HEK293T (cell line): ENCODE measurements around the gene PRKCA.

ENCODE experiments used
- BHLHE40 ChIP-seq: fragments of 450-650 bp; IDR thresholded peaks from 2 replicates; pipeline ENCODE4 v1.6.1; 2016; ENCODE audit warnings: mild to moderate bottlenecking, moderate library complexity, borderline replicate concordance
- CTBP1 ChIP-seq: fragments of 450-650 bp; IDR thresholded peaks from 2 replicates; pipeline ENCODE4 v1.6.1; 2016; ENCODE audit warnings: borderline replicate concordance
- ELF4 ChIP-seq: fragments of 450-650 bp; IDR thresholded peaks from 2 replicates; pipeline ENCODE4 v1.6.1; 2017; ENCODE audit warnings: antibody characterized with exemption
- FOXA1 ChIP-seq: fragments of 450-650 bp; IDR thresholded peaks from 2 replicates; pipeline ENCODE4 v1.6.1; 2016; ENCODE audit warnings: mild to moderate bottlenecking
- FOXM1 ChIP-seq: fragments of 450-650 bp; IDR thresholded peaks from 2 replicates; pipeline ENCODE4 v1.6.1; 2017; ENCODE audit warnings: mild to moderate bottlenecking, borderline replicate concordance
- L3MBTL2 ChIP-seq: fragments of 450-650 bp; conservative IDR thresholded peaks from 2 replicates; pipeline ENCODE4 v1.6.1; 2016; ENCODE audit warnings: mild to moderate bottlenecking
- NFRKB ChIP-seq: fragments of 450-650 bp; IDR thresholded peaks from 2 replicates; pipeline ENCODE4 v1.6.1; 2016; ENCODE audit warnings: mild to moderate bottlenecking, moderate library complexity
- PKNOX1 ChIP-seq: fragments of 450-650 bp; IDR thresholded peaks from 2 replicates; pipeline ENCODE4 v1.6.1; 2016
- SP1 ChIP-seq: fragments of 450-650 bp; IDR thresholded peaks from 2 replicates; pipeline ENCODE4 v1.6.1; 2017
- SUZ12 ChIP-seq: fragments of 450-650 bp; IDR thresholded peaks from 2 replicates; pipeline ENCODE4 v1.6.1; 2016; ENCODE audit warnings: mild to moderate bottlenecking
- TARDBP ChIP-seq: fragments of 450-650 bp; IDR thresholded peaks from 2 replicates; pipeline ENCODE4 v1.6.1; 2016
- ZNF384 ChIP-seq: fragments of 450-650 bp; IDR thresholded peaks from 2 replicates; pipeline ENCODE4 v1.6.1; 2016

- TF ChIP-seq SP1: no peak
- no peak for TF ChIP-seq FOXA1
- TF ChIP-seq TARDBP: no peak
- TF ChIP-seq ZNF384: no peak
- no peak for TF ChIP-seq PKNOX1
- TF ChIP-seq BHLHE40: no peak
- TF ChIP-seq ELF4: no peak
- no peak for TF ChIP-seq SUZ12
- no peak for TF ChIP-seq L3MBTL2
- no peak for TF ChIP-seq CTBP1
- TF ChIP-seq FOXM1: no peak
- TF ChIP-seq NFRKB: no peak
Measured at GRCh38 chr17:66782851-66783250, 480.4 kb downstream of the PRKCA start.
